IMR-90 (cell line): ENCODE data around the gene SH3RF2. TPM values are rescaled to one million over a fixed set of nuclear protein-coding genes. Genes with fewer than 3 reads are reported as not detected.

Experiments used
- ATAC-seq: fragments of 200-7000 bp; cut with Tn5 transposase; 2 replicates; pipeline ENCODE4 v1.9.1; 2020; ENCODE audit warnings: low read depth, mild to moderate bottlenecking, moderate library complexity
- BruUV-seq: library from RNA; stranded (reverse); fragments of 400-500 nt; replicated peaks from 2 replicates; lab custom pipeline; 2021; lab: Mats Ljungman, UMichigan
- CTCF ChIA-PET: fragments of 300-600 bp; formaldehyde crosslinking; extraction: SDS; loops from one replicate; lab custom pipeline; 2021; ENCODE audit warnings: antibody characterized with exemption; lab: Yijun Ruan, JAX
- POLR2A ChIA-PET: fragments of 300-600 bp; sonication (Branson Sonifier 250); formaldehyde crosslinking; loops from one replicate; lab custom pipeline; 2022; ENCODE audit warnings: antibody characterized with exemption; ENCODE audit not compliant: unreplicated experiment; lab: Charles Lee
- DNase-seq: peaks from one replicate; pipeline ENCODE4 v3.0.0; 2013
- H2AFZ ChIP-seq: replicated peaks from 2 replicates; pipeline ENCODE3; 2013; ENCODE audit warnings: low read length, mild to moderate bottlenecking; ENCODE audit not compliant: poor library complexity
- H2AK5ac ChIP-seq: 2 replicates; pipeline ENCODE4 v1.6.1; 2013; ENCODE audit warnings: low read depth, low read length, inconsistent platforms
- H2AK9ac ChIP-seq: replicated peaks from 2 replicates; pipeline ENCODE3; 2013; ENCODE audit warnings: mild to moderate bottlenecking, low read depth, low read length, moderate library complexity; ENCODE audit not compliant: poor library complexity
- H2BK120ac ChIP-seq: 2 replicates; pipeline ENCODE4 v1.6.1; 2013; ENCODE audit warnings: low read depth, low read length, inconsistent platforms
- H2BK15ac ChIP-seq: 3 replicates; pipeline ENCODE4 v1.6.1; 2013; ENCODE audit warnings: low read depth, low read length, inconsistent platforms
- H2BK20ac ChIP-seq: 2 replicates; pipeline ENCODE4 v1.6.1; 2013; ENCODE audit warnings: low read depth, mild to moderate bottlenecking, inconsistent platforms, low read length, moderate library complexity
- H2BK5ac ChIP-seq: 2 replicates; pipeline ENCODE4 v1.6.1; 2013; ENCODE audit warnings: mild to moderate bottlenecking, low read depth, low read length, inconsistent platforms; ENCODE audit not compliant: poor library complexity, severe bottlenecking
- H3K14ac ChIP-seq: replicated peaks from 2 replicates; pipeline ENCODE4 v1.6.1; 2013; ENCODE audit warnings: low read depth, low read length, inconsistent platforms
- H3K18ac ChIP-seq: 2 replicates; pipeline ENCODE4 v1.6.1; 2013; ENCODE audit warnings: low read depth, low read length, control low read depth
- H3K23ac ChIP-seq: 2 replicates; pipeline ENCODE4 v1.6.1; 2013; ENCODE audit warnings: low read depth, low read length, inconsistent platforms
- H3K27ac ChIP-seq: 2 replicates; pipeline ENCODE4 v1.5.1; 2013; ENCODE audit warnings: mild to moderate bottlenecking, control low read depth, low read length; ENCODE audit not compliant: insufficient read depth
- H3K27me3 ChIP-seq: 2 replicates; pipeline ENCODE4 v1.6.1; 2013; ENCODE audit warnings: low read length; ENCODE audit not compliant: control insufficient read depth, insufficient read depth
- H3K36me3 ChIP-seq: 2 replicates; pipeline ENCODE4 v1.6.1; 2013; ENCODE audit warnings: low read length, mixed read lengths; ENCODE audit not compliant: control insufficient read depth, insufficient read depth
- H3K4ac ChIP-seq: 2 replicates; pipeline ENCODE4 v1.6.1; 2013; ENCODE audit warnings: low read depth, low read length, inconsistent platforms
- H3K4me1 ChIP-seq: 2 replicates; pipeline ENCODE4 v1.6.1; 2013; ENCODE audit warnings: low read length, mixed read lengths; ENCODE audit not compliant: control insufficient read depth, insufficient read depth
- H3K4me2 ChIP-seq: 2 replicates; pipeline ENCODE4 v1.6.1; 2013; ENCODE audit warnings: low read depth, mild to moderate bottlenecking, control low read depth, low read length, moderate library complexity
- H3K4me3 ChIP-seq: 2 replicates; pipeline ENCODE4 v1.5.1; 2013; ENCODE audit warnings: low read depth, mild to moderate bottlenecking, control low read depth, low read length, moderate library complexity; ENCODE audit not compliant: insufficient read depth
- H3K56ac ChIP-seq: 2 replicates; pipeline ENCODE4 v1.6.1; 2013; ENCODE audit warnings: low read length, inconsistent platforms; ENCODE audit not compliant: insufficient read depth; ENCODE audit errors: extremely low read depth
- H3K79me1 ChIP-seq, 2 experiments: 2 replicates each; pipeline ENCODE4 v1.6.1; 2013; ENCODE audit warnings: low read length in 2 of 2, inconsistent platforms in 1 of 2, low read depth in 1 of 2
- H3K9ac ChIP-seq: 2 replicates; pipeline ENCODE4 v1.6.1; 2013; ENCODE audit warnings: low read depth, low read length, control low read depth
- H3K9me1 ChIP-seq: 2 replicates; pipeline ENCODE4 v1.6.1; 2013; ENCODE audit warnings: low read length, inconsistent platforms; ENCODE audit not compliant: insufficient read depth
- H3K9me3 ChIP-seq: 2 replicates; pipeline ENCODE4 v1.6.1; 2013; ENCODE audit warnings: low read length; ENCODE audit not compliant: control insufficient read depth, insufficient read depth
- H4K20me1 ChIP-seq: 2 replicates; pipeline ENCODE4 v1.6.1; 2013; ENCODE audit warnings: low read length, inconsistent platforms; ENCODE audit not compliant: insufficient read depth
- H4K5ac ChIP-seq: 2 replicates; pipeline ENCODE4 v1.6.1; 2013; ENCODE audit warnings: mild to moderate bottlenecking, low read depth, low read length, control low read depth
- H4K8ac ChIP-seq, 2 experiments: 2 replicates each; pipeline ENCODE4 v1.6.1; 2013; ENCODE audit warnings: low read depth in 2 of 2, low read length in 2 of 2, control low read depth in 1 of 2, inconsistent platforms in 1 of 2
- H4K91ac ChIP-seq: 2 replicates; pipeline ENCODE4 v1.6.1; 2013; ENCODE audit warnings: low read depth, low read length, inconsistent platforms; ENCODE audit not compliant: insufficient read depth
- CTCF ChIP-seq: conservative IDR thresholded peaks from 2 replicates; pipeline ENCODE4 v1.5.1; 2012; ENCODE audit warnings: mild to moderate bottlenecking, low read depth, low read length, improper control_type of control experiment
- MAZ ChIP-seq: IDR thresholded peaks from 2 replicates; pipeline ENCODE4 v1.6.1; 2012; ENCODE audit warnings: low read depth, mild to moderate bottlenecking, low read length, improper control_type of control experiment, moderate library complexity, borderline replicate concordance
- RCOR1 ChIP-seq: IDR thresholded peaks from 2 replicates; pipeline ENCODE4 v1.6.1; 2012; ENCODE audit warnings: mild to moderate bottlenecking, low read length, improper control_type of control experiment; ENCODE audit not compliant: insufficient replicate concordance
- WGBS, 2 experiments: methylation state at CpG; one replicate each; pipeline versions ENCODE4 v1.1.5 to v1.1.7; 2013; ENCODE audit warnings: missing lambda C conversion rate in 2 of 2; ENCODE audit not compliant: insufficient read length in 1 of 2; ENCODE audit errors: extremely low coverage in 2 of 2; 5-methylcytosine and 5-hydroxymethylcytosine counted together
- dilution Hi-C: fragments of 300-500 bp; cut with HindIII; formaldehyde crosslinking; loops from one replicate; pipeline ENCODE4 v1.14.3; 2018; ENCODE audit warnings: low sequenced_read_pairs; ENCODE audit not compliant: unreplicated experiment
- in situ Hi-C: fragments of 300-500 bp; cut with MboI; formaldehyde crosslinking; loops from 3 replicates; pipeline ENCODE4 v1.14.3; 2019; ENCODE audit warnings: low sequenced_read_pairs, inconsistent platforms, mixed read lengths
- intact Hi-C: fragments of 100-400 bp; cut with micrococcal nuclease; formaldehyde crosslinking; loops from 2 replicates; pipeline ENCODE4 v1.10.0; 2022
- polyA plus RNA-seq, 3 experiments: library from polyadenylated mRNA; depleted of rRNA; stranded (reverse); fragments of >200 nt; gene quantifications; 2 replicates each; pipeline ENCODE4 v1.2.3, GENCODE V29; 2012; ENCODE audit warnings: low replicate concordance in 1 of 3
- total RNA-seq: library from RNA; depleted of rRNA; stranded (reverse); fragments of >200 nt; gene quantifications from 2 replicates; pipeline ENCODE4 v1.2.3, GENCODE V29; 2012

Gene SH3RF2
- total and polyA plus RNA-seq, 2 of the 4 experiments (the other 2 are of a cell fraction), result 1.3 to 1.7 TPM

- DNase-seq, result no peak
- POLR2A ChIA-PET, result no interaction called here
- Histone ChIP-seq H3K4me2 (no peak overlapping the region), H3K9me1 (no peaks in the 10 kb centered on the region), H3K27me3 (peaks cover 9% of the 10 kb centered on the region), H2AK5ac (no peak overlapping the region), H2BK120ac (no peak overlapping the region), H3K18ac (no peak overlapping the region), H3K4ac (no peak overlapping the region), H3K36me3 (no peaks in the 10 kb centered on the region), H3K4me3 (no peak overlapping the region), H2AFZ (no peak overlapping the region), H3K27ac (no peak overlapping the region), H3K23ac (no peak overlapping the region), H3K4me1 (no peaks in the 10 kb centered on the region), H4K5ac (no peak overlapping the region), H3K9me3 (0 out of 2 replicates have a peak, but pooled peaks cover 2% of the 10 kb centered on the region), H4K20me1 (no peaks in the 10 kb centered on the region), H3K79me1 (no peaks in the 10 kb centered on the region), H3K56ac (no peak overlapping the region), H4K8ac (no peak overlapping the region), H2AK9ac (no peak overlapping the region), H2BK15ac (no peak overlapping the region), H2BK20ac (no peak overlapping the region), H2BK5ac (no peak overlapping the region), H3K9ac (no peak overlapping the region), H4K91ac (no peak overlapping the region), H3K14ac (no peak overlapping the region)
- no peak for TF ChIP-seq MAZ
- no peak for TF ChIP-seq CTCF
- TF ChIP-seq RCOR1, result no peak
- in situ Hi-C loops (no loop called here), dilution Hi-C loops (no loop called here), intact Hi-C loops (no loop called here)
- 80% methylated on average over 1 of the region's 6 CpGs; no CpG with 5 or more reads in 1 of the 2 experiments for WGBS, 2 experiments
- no TSS peak for BruUV-seq
- ATAC-seq, result no peak
- CTCF ChIA-PET, result no interaction called here
Measured at GRCh38 chr5:146081556-146081955, 145.2 kb downstream of the SH3RF2 start.
